SKM-1 treated with dmso at 0.1 percent for 144 hours (cell line): ENCODE results near the gene CCDC92B.
"Not testable (repeated sequence)": the region's sequence is repeated elsewhere in the genome, so short reads cannot be mapped to it uniquely, and the experiment has no call there.

ENCODE experiments used
- DNase-seq: peaks from one replicate; lab custom pipeline; 2025; ENCODE audit not compliant: unreplicated experiment; lab: John Stamatoyannopoulos, UW

The CCDC92B gene

DNA sequence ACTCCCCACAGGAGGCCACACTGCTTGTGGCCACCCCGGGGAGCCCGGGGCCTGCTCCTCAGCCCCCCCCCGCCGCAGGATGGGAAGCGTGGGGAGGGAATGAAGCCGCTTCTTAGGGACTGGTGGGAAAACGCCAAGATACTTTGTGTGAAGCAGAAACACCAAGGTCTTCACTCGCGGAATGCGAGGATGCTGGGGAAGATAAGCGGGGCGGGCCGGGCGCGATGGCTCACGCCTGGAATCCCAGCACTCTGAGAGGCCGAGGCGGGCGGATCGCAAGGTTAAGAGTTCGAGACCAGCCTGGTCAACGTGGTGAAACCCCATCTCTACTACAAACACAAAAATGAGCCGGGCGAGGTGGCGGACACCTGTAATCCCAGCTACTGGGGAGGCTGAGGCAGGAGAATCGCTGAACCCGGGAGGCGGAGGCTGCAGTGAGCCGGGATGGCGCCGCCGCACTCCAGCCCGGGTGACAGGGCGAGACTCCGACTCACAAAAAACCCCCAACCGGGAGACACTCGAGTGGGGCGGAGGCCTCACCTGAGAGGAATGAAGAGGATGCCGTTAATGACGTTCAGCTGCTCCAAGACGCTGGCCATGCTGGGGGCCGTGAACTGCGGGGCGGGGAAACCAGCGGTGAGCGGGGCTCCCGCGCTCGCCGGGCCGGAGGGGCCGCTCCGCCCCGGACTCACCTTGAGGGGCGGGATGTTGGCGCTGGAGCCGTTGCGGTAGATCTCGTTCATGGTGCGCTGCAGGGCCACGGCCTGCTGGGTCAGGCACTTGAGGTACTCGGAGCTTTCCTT lies 58.2 kb downstream of the CCDC92B start:
- no peak for DNase-seq

DNA sequence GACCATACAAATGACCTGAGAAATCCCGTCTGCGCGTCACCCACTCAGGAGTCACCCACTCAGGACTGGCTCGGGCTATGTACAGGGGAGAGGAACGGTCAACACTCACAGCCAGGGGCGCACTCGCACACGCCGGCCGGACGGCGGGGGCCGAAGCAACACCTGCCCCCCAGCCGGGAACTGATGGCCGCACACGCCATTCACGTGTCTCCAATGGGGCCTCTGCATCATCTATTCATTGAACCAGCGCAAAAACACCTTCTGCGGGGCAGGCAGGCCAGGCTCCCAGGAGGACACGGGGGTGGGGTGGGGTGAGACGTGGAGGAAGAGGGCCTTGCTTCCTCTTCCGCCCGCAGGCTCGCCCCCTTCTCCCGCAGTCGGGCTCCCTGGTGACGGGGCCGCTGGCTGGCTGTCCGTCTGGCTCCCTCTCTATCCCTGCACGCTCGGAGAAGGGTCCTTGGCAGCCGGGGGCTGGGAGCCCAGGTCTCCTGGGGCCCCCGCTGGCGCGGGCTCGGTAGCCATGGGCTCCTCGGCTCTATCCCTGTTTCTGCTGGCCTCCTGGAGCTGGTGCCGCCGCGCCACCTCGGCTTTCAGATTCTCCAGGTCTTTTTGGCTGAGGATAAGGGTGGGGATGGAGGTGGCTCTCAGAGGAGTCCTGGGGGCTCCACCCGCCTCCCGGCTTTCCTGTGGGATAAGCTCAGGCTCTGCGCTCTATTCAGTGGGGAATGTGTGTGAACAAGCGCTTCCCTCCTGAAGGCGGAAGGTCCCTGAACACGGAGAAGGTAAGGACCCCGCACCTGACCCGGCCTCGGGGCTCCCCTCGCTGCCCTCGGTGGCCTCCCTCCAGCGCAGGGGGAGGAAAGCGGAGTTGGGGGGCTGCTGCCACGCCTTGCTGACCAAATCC lies 59.0 kb downstream of the CCDC92B start:
- DNase-seq, result no peak

DNA sequence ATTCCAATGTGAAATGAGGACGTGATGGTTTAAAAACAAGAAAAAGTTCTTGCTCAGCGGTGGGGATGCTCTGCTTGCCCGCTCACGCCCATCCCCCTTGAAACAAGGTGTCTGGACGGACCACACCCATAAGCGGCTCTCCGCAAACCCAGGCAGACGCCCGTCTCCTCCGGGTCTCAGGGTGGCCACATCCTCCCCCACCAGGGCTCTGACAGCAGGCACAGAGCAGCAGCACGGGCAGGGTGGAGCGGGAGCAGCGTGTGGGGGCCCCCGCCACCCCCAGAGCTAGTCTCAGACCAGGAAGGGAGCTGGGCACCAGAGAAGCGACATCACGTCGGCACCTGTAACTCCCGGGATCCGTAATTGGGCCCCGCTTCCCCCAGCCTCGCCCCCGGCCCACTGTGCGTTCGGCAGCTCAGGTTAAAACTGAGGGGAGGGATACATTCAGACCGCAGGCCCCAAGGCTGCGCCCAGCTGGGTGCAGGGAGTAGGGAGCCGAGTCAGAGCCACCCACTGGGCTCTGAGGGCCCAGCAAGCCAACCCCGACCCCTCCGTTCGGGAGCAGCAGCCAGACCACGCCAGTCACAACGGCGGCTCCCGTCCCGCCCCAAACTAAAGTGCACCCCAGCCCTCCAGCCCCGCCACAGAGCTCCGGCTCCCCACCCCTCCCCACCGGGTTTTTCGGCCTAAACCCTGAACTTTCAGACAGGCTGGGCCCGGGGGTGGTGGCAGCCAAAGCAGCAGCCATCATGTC lies 59.9 kb downstream of the CCDC92B start:
- DNase-seq, result no peak

GRCh38 chr17:2688351-2689342 lies 60.8 kb downstream of the CCDC92B start:
- DNase-seq, result no peak

DNA sequence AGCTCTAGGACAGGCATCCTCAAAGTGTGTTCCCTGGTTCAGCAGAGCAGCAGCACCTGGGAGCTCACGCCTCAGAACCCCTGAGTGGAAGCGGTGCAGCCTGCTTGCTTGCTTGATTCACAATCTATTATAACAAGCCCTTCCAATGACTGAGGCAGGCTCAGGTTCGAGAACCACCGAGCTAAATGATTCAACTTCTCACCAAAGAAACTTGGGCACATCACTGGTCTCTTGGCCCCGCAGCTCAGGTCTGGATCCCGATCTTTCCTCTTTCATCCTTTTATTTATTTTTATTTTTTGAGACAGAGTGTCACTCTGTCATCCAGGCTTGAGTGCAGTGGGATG lies 62.4 kb downstream of the CCDC92B start:
- no peak for DNase-seq

- no peak for DNase-seq
These were observed 63.8 kb downstream of the CCDC92B start for GRCh38 chr17:2685696-2686095.

DNA sequence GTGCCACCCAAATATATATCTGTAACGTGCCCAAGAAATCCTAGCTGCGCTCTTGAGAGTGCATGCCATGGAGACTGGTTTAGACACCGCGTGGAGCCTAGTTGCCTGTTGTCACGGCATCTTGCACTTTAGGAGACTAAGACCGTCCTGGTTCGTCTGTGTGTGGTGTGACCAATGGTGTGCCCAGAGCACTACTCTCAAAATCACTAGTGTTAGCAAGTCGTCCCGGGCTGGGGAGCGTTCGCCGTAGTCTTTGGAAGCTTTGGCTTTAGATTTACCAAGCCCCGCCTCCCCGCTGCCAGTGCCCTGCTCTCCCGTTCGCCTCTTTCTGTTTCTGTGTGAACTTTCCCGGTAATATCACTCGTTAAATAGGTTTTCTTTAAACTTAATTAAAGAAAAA lies 64.9 kb downstream of the CCDC92B start:
- DNase-seq, result no peak

- DNase-seq, result no peak
These were observed 65.5 kb downstream of the CCDC92B start for GRCh38 chr17:2683912-2684311.

- DNase-seq, result no peak
These were observed 67.1 kb downstream of the CCDC92B start for GRCh38 chr17:2682176-2682938.

- no peak for DNase-seq
These were observed 67.8 kb downstream of the CCDC92B start for GRCh38 chr17:2681650-2682049.

GRCh38 chr17:2680961-2681360 lies 68.5 kb downstream of the CCDC92B start:
- no peak for DNase-seq

DNA sequence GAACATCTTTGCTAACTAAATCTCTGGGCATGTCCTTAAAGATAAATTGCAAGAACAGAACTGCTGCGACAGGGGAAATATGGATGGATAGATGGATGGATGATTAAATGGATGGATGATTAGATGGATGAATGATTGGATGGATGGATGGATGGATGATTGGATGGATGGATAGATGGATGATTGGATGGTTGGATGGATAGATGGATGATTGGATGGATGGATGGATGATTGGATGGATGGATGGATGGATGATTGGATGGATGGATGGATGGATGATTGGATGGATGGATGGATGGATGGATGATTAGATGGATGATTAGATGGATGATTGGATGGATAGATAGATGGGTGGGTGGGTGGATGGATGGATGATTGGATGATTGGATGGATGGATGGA lies 70.2 kb downstream of the CCDC92B start:
- not testable (repeated sequence) for DNase-seq
